Cardiac fibroblast (primary cell): ENCODE data around the gene COLEC12.

ENCODE experiments used
- DNase-seq, 2 donors: peaks; one replicate each; pipeline versions ENCODE4 v3.0.0 to v3.0.0-alpha.2; 2010; ENCODE audit warnings: low read depth in 2 of 2
- H3K4me3 ChIP-seq, 2 donors: replicated peaks in 1 of 2; 1 replicate in 1 of 2; 2 replicates in 1 of 2; pipeline ENCODE4 v1.5.1; 2011; ENCODE audit warnings: low read depth in 2 of 2, low read length in 2 of 2, mild to moderate bottlenecking in 2 of 2, moderate library complexity in 1 of 2
- TF ChIP-seq, protein P1 (sequence below): IDR thresholded peaks from one replicate; pipeline ENCODE4 v1.5.1; 2011; ENCODE audit warnings: low read depth, mild to moderate bottlenecking, low read length, inconsistent platforms

Gene COLEC12

DNA sequence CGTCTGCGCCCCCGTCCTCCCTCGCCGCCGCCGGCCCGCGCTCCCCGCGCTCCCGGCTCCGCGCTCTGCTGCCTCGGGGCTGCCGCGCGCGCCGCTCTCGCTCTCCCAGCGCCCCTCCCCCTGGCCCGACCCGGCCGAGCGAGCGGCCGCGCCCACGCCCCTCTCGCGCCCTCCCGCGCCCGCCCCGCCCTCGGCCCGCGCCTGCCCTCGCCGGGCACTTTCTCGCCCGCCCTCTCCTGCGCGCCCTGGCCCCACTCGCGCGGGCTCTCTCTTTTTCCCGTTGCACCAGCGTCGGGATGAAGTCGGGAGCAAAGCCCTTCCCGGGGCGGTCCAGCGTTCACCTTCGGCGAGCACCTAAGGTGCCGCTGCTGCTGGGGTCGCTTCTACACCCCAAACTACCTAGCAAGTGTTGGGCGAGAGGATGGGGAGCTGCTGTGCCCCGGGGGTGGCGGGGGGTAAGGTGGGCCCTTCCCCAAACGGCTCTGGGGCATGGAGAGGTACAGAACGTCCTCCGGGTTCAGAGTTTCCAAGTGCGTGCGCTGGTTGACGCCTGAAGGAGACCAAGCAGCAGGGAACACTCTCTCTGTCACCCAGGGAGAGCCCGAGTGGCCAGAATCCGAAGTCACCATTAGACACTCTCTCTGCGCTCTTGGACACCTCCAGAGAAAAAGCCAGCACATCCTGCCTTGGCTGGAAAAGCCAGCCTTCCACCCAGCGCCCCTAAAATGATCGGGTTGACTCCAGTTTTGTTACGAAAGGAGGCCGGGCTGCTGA lies at the start of gene COLEC12:
TSS of gene COLEC12 (minus strand) at position 70 of the 774 bp plus-strand sequence. CDS start 187 bp downstream, outside the sequence.
- TF ChIP-seq, protein P1, sequence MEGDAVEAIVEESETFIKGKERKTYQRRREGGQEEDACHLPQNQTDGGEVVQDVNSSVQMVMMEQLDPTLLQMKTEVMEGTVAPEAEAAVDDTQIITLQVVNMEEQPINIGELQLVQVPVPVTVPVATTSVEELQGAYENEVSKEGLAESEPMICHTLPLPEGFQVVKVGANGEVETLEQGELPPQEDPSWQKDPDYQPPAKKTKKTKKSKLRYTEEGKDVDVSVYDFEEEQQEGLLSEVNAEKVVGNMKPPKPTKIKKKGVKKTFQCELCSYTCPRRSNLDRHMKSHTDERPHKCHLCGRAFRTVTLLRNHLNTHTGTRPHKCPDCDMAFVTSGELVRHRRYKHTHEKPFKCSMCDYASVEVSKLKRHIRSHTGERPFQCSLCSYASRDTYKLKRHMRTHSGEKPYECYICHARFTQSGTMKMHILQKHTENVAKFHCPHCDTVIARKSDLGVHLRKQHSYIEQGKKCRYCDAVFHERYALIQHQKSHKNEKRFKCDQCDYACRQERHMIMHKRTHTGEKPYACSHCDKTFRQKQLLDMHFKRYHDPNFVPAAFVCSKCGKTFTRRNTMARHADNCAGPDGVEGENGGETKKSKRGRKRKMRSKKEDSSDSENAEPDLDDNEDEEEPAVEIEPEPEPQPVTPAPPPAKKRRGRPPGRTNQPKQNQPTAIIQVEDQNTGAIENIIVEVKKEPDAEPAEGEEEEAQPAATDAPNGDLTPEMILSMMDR = no peak
- peak in 1 of 2 donors; percentile 56 for DNase-seq
- peak within 1 kb of the TSS; percentile 41 to 72 for H3K4me3 ChIP-seq

DNA sequence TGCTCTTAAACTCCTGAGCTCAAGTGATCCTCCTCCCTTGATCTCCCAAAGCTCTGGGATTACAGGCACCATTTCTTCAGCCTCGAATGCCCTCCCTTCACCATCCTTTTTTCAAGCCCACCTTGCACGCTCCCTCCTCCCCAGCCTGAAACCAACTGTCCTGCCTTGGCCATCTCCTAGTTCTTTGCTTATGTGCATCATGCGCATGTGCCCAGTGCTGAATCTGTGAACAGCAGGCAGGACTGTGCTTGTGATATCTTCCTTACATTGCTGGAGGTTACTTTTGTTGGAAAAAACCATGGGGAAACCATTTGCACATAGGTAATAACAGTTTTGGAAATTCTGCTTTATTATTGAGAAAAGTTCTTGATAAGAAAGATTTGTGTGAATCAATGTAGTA lies 49.5 kb upstream of the COLEC12 start:
- no peak overlapping the region for H3K4me3 ChIP-seq
- TF ChIP-seq, protein P1 = no peak
- DNase-seq = no peak

DNA sequence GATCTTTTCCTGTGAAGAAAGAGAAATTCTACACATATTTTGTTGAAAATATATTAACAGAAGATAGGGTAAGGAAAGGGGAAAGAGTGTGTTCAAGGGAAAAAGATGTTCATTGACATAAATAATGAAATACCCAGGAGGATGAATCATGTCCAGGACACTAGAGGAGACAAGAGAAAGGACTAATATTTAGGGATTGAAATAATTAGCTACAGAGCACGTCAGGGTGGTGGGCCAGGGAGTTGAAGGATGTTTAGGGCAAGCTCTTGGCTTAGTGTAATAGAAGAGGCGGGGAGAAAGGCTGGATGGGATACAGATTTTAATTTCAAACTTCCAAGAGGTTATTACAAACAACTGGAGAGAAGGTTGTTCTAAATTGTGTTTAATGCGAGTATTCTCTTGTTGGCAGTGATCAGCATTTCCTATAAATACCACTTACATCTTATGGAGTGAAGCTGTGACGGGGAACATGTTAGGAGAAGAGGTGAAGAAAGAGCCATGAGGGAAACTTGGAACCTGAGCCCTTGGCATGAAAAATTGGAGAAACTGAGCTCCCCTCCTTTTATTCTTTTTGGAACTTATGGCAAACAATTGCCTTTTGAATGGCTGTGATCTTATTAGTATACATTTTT lies 43.1 kb upstream of the COLEC12 start:
- TF ChIP-seq, protein P1 = no peak
- no peak for DNase-seq
- H3K4me3 ChIP-seq = no peak overlapping the region

DNA sequence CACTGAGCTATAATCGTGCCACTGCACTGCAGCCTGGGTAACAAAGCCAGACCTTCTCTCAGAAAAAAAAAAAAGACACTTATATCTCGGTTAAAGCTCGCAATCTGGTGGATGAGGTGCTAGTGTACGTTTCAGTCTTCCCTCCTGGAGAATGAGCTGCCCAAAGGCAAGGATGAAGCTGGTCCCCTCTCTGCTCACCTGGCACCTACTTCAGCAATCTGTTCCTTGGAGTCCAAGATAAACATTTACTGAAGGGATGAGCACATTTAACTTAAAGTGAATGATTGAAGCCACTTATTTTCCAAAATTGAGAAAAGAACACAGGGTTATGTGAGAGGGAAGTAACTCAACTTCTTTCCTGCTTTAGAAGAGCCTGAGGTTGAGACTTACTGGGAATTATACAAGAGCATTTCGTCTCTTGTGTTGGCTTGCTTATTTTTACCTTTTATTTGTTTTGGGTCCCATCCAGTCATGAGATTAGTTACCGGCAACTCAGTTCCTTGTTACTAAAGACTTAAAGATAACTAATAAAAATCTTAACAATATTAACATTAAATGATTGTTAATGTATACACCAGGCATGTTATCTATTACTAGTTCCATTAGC lies 33.6 kb upstream of the COLEC12 start:
- no peak for DNase-seq
- TF ChIP-seq, protein P1 = no peak
- no peak overlapping the region for H3K4me3 ChIP-seq

DNA sequence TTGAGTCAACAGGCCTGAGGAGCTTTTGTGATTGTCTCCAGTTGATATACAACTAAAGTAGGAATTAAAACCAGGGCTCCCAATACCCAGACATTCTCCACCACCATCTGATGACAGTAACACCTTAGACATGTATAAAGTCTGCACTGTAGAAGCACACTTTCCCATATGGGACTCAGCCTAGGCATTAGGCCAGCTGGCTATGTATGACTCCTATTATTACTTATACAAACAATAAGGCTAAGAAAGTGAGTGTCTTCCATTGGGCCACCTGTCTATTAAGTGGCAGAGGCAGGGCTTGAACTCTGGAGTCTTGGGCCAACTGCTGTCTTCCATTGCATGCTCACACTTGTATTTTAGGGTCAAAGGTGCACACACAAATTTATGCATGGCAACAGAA lies 32.1 kb upstream of the COLEC12 start:
- no peak for DNase-seq
- TF ChIP-seq, protein P1 = no peak
- H3K4me3 ChIP-seq = no peak overlapping the region

DNA sequence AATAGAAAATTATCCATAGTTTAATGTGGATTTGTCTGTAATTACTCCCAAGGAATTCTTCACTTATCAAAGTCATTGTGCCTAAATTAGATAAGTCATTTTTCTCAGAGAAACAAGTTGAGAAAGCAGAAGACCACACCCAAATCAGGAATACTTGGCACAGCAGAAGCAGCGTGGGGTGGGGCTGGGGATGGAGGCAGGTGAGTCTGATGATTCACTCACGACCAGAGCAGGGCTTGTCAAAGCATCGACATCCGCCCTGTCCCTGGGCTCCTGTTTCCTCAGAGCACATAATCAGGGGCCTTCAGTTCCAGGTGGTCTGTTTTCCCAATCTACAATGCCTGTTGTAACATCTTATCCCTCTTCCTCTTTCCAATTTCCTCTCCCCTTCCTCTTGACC lies 31.5 kb upstream of the COLEC12 start:
- no peak for DNase-seq
- H3K4me3 ChIP-seq = no peak overlapping the region
- TF ChIP-seq, protein P1 = no peak
